Hematopoietic multipotent progenitor cell treated with erythropoietin and hydrocortisone succinate and interleukin-3 and kit ligand, for 17 days (in vitro differentiated cells): ENCODE measurements around the gene MAGI2.
"Not testable (repeated sequence)": the region's sequence is repeated elsewhere in the genome, so short reads cannot be mapped to it uniquely, and the experiment has no call there.

Source experiments
- DNase-seq: peaks from one replicate; pipeline ENCODE4 v3.0.0-alpha.2; 2015; ENCODE audit warnings: low spot score

Gene MAGI2

DNA sequence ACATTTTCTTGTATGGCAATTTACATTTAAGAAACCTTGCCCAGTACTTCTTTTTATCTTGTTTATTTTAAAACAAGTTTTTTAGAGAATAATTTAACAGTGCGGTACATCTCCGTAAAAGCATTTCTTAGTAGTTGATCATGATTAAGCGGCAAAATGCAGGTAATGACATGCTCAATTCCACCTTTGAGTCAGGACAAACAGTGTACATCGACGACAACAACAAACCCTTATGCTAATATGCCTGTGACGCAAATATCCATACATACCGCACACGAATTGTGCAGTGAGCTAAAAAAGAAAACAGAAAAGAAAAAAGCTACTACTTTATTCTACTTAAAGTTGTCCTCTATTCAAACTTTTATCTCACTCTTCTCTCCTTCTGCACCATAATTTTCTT is 1.9 kb downstream of the MAGI2 start:
- no peak for DNase-seq

DNA sequence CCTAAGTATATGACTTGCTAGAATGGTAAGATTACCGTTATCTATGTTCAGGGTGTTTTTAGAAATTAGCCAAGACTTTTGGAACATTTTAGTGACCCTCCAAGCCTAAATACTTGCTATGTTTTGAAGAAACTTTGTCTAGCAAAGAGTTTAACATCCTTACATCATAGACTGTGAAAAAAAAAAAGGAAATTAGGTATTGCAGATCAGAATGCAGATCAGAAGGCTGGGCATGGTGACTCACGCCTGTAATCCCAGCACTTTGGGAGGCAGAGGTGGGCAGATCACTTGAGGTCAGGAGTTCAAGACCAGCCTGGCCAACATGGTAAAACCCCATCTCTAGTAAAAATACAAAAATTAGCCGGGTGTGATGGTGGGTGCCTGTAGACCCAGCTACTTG is 10.7 kb downstream of the MAGI2 start:
- DNase-seq = not testable (repeated sequence)

DNA sequence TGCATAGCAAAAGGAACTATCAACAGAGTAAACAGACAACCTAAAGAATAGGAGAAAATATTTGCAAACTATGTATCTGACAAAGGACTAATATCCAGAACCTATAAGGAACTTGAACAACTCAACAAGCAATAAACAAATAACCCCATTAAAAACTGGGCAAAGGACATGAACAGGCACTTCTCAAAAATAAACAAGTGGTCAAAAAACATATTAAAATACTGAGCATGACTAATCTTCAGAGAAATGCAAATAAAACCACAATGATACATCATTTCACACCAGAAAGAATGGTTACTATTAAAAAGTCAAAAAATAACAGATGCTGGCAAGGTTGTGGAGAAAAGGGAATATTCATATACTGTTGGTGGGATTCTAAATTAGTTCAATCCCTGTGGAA is 17.1 kb downstream of the MAGI2 start:
- no peak for DNase-seq

DNA sequence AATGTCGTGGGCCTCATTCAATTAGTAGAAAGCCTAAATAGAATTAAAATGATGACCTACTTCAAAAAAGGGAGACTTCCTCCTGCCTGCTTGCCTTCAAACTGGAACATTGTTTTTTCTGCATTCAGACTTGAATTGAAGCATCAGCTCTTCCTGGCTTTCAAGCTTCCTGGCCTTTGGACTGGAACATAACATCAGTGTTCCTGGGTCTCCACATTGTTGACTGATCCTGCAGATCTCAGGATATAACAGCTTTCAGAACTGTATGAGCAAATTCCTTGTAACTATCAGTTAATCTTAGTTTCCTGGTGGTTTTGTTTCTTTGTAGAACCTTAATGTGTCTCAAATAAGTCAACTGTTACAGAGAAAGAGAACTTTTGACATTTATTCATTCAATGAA is 18.6 kb downstream of the MAGI2 start:
- DNase-seq = no peak

DNA sequence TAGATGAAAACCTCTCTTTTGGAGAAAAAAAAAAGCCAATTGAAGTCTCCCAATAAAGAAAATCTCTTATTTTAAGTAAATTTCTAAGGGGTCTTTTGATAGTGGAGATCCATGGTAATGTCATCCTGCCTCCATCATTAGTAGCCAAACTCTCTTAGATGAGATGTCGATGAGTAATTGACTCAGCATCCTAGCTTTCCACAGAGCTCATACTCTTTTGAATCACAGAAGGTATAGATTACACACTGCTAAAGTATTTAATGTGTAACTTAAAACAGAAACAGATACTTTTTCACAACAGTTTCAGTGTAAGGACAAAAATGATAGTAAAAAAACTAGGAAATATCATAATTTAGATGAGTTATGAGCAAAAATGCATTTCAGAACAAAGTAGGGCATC is 19.4 kb downstream of the MAGI2 start:
- DNase-seq = no peak

DNA sequence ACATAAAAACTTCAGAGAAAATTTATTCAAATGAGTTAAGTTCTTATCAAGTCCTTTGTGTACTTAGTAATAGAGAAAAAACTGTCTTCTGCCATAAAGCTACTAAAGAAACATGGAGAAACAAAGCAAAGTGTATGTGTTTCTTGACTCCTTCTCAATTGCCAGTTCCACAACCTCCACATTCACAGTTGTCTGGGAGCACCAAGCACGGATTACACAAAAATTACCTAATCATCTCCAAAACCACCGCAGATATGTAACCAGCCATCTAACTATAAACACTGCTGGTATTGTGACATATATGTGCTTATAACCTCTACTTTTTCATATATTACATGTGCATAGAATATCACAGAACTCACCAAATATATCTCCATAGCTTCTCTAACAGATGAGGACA is 23.1 kb downstream of the MAGI2 start:
- DNase-seq = no peak

DNA sequence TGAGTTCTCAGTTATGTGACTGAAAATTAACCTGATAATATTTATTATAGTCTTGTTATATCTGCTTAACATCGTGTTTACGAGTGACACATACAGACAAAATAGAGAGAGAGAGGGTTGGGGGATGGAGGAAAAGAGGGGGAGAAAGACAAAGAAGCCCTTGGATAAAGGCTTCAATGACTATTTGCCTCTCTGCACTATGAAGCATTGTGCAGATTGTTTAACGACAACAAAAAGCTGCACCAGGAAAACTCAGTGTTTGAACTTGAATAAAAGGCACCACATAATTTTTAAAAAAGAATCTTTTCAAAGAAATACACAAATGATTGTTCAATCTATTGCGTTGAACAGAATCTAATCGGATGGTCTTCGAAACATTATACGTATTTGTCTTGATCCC is 27.8 kb downstream of the MAGI2 start:
- DNase-seq = no peak

DNA sequence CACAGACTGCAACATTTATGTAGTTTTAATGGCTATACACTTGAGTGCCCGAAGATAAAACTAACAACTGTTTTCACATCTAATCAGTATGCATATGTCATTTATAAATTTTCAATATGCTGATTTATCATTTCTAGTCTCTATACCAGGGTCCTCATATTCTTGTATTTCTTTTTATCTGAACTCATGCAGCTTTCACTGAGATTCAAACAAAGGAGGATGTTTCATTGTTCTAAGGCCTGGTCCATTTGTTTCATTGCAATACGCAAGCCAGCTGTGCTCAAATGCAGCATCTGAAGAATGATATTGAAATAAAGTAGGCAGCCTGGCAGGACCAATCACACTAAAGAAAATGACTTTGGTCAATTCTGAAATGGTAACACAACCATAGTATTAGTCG is 31.7 kb downstream of the MAGI2 start:
- DNase-seq = no peak

DNA sequence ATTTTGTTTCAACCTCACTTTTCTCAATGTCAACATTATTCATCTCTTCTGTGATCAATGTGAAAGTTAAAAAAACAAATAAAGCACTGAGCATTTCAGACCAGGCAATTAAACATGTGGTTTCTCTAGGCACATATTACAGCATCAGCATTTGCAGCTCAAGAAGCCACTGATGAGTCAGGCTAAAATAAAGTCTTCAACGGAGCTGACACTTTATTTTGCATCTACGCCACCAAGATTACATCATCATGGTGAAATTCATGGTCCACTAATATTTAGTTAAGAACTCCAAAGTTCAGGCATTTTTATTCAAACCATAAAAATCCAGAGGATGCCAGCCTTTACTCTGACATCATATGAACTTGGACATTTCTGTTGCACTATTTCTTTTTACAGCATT is 33.0 kb downstream of the MAGI2 start:
- no peak for DNase-seq

DNA sequence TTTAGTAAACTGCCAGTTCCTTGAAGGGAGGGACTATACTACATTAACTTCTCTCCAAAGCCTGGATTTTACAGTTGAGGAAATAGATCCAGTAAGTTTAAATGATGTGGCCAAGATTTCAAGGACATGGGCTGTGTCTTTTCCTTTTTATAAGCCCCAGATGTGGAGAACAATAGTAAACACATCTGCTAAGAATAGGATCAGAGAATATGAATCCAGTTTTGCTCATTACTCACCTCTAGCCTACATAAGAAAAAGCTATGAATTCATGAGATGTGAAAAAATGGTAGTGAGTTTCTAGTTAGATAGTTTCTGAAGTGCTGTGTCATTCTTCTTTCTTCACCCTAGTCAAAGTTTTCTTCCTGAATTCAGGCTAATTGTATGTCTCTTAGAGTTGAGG is 38.6 kb downstream of the MAGI2 start:
- DNase-seq = no peak

DNA sequence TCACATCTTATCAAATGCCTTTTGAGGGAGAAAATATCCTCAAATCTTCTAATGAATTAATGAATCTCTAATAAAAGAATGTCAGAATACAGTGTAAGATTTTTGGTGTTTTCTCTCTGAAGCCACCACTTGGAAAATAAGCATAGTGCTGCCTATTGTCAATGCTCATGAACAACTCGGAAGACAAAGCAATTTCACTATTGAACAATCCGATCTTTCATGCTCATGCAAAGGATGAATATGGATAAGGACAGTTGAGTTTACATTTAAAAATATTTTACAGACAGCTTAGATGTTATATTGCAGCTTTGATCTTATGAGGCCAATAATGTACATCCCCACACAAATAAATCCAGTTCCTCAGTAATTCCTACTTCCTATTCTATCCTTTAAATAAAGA is 40.6 kb downstream of the MAGI2 start:
- DNase-seq = no peak

DNA sequence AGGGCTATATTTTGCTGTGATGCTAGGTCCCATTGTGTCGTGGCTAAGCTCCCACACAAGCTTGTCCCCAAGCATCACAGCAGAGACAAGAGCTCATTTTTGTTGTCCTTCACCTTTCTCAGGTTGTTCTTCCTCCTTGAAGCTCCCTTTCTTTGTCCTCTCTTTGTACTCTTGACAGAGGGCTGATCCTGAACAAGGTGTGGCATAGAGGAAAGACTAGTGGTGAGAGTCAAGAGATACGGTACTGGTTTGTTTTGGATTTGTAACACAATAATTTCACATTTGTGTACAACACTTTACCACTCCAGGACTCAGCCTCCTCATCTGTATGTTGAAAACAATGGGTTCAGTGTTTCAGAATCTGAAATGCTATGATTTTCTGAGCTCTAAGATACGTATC is 41.0 kb downstream of the MAGI2 start:
- no peak for DNase-seq

DNA sequence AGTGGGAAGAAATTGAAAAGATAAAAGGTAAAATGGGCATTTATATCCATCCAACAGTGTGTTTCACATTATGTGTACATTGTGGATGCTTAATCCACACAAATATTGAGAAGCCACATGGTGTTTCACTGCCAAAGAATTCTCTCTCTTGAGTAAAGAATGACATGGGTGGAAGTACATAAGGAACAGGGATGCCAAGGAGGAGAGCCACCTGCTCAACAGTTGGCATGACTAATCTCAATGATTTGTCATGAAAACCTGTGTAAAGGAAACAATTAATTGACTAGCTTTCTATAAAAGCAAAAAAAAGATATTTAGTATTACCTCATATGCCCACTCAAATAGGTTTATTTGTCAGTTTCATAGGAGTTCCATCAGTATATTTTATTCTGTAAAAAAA is 43.1 kb downstream of the MAGI2 start:
- no peak for DNase-seq

DNA sequence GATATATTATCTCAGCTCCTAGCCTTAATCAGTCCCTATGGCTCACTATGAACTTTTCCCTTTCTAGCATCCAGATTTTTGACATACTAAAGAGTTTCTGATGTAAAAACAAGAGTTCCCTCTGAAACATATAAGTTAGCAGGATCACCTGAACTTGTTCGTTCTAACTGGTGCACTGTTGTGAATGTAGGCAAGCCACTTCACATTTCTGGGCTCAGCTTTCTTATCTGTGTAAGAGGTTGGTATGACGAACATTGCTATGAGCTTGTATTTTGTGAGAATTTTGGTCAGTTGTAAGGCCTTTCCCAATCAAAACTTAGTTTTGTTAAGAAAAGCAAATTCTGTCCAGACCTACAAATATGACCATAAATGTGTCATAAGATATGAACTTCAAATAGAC is 46.1 kb downstream of the MAGI2 start:
- no peak for DNase-seq

DNA sequence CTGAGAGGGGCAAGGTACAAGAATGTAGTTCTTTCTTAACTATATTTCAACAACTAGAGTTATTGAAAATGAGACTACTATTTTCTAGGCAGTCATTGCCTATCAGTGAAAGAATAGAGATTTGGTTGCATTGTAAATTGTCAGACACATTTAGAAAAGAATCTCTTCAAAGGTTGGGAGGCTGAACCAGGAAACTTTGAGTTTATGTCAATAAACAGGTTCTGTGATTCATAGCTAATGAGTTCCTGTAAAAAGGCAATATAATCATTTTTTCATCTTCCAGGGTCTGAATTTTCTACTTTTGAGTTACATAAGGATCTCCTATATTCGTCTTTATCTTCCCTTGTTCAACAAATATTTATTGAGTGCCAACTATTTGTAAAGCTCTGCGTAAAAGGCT is 47.1 kb downstream of the MAGI2 start:
- DNase-seq = no peak

DNA sequence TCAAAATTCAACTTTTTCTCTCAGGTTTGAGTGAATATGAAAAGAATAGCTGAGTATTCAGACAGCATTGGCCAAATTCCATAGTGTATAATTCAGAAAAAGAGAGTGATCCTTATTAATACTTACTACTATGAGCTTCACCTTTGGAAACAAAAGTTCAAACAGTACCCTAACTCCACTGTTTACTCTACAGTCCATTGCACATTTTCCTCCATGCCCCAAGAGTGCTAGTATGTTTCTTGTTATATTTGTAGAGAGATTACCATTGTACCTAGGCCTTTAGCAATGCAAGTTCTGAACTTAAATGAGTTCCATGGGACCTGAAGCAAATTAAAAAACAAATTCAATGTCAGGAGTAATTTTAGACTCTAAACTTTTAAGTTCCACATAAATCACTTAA is 48.1 kb downstream of the MAGI2 start:
- DNase-seq = no peak

DNA sequence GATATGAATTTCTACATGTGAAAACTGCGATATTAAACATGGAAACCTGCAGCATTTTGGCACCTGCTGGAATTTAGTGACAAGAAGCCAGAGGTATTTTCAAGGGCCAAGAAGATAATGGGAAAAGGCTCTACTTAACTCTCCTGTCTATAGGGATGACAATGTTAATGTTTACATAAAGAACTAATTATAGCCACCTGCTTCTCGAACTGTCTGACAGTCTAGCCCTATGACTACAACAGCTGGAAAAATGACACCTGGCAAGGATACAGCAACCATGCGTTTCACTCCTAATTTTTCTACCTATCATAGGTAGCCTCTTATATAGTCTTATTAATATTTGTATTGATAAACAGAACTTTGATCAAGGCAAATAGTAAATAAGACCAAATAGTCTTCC is 49.6 kb downstream of the MAGI2 start:
- no peak for DNase-seq

DNA sequence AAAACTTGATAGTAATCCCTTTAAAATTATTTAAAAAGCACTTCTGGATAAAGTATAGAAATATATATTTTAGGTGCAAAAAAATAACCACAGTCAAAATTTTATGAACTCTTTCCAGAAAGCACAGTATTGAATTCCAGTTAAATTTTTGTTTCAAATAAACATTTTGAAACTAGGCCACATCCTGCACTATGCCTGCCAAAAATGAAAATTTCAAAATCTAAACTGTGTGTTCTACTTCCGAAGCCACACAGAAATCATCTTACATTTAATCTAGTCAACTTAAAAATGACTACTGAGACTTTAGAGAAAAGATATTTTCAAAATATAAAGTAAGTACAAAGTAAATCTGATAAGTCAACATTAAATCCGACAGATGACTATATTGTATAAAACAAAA is 50.0 kb downstream of the MAGI2 start:
- DNase-seq = no peak

DNA sequence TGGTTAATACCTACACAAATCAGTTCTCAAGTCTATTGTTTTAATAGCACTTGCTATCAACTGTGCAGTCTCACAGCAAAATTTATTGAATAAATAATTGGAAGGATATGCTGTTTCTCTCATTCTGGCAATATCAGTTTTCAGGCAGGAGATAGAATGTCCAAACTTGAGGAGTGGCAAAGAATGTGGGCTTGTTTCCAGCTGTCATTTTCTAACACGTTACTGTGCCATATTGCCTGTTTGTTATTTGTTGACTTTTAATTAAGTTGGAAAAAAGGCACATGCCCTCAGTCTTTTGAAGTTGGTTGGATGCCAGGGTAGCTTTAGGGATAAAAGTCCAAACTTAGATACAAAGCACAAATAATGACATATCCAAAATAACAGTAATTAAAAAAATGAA is 52.2 kb downstream of the MAGI2 start:
- DNase-seq = no peak

DNA sequence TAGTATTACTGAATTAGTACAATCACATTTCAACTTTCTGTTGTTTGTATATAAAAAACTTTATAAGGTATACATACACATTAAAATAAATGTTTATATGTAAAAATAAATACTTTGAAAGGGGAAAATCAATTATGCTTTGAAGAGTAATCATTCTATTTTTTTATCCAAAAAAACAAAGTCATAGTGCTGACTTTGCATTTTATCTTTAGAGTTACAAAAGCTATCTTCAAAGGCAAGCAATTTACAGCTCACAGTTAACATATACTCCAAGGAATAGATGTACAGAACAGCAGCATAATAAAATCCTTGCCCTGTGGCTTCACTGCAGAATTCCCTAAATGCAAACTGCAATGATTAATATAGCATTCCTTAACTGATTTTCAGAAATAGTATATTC is 53.2 kb downstream of the MAGI2 start:
- no peak for DNase-seq

DNA sequence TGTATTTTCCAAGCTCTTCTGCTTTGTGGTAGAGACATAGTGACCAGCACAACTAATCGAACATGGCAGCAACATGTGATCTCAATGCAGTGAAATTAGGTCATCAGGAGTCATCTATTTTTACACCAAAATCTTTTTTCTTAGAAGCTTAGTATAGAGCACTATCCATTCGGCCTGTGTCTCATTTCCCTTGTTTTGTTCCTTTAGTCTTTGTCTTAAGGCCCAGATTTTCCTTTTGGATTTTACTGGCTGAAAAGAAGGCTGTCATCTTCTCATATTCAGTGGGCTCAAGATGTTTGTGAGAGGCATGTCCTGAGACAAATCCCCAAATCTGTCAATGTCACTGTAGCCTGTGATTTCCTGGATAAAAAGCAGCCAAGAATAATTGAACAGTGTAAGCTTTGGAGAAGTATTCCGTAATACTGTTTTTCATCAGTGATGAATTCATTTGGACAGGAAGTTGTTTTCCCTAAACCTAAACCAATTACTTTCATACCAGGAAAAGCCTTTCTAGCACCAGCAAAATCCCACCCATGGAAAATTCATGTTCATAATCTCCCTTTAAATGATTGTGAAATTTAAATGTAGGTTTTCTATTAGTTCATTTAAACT is 55.2 kb downstream of the MAGI2 start:
- DNase-seq = no peak

DNA sequence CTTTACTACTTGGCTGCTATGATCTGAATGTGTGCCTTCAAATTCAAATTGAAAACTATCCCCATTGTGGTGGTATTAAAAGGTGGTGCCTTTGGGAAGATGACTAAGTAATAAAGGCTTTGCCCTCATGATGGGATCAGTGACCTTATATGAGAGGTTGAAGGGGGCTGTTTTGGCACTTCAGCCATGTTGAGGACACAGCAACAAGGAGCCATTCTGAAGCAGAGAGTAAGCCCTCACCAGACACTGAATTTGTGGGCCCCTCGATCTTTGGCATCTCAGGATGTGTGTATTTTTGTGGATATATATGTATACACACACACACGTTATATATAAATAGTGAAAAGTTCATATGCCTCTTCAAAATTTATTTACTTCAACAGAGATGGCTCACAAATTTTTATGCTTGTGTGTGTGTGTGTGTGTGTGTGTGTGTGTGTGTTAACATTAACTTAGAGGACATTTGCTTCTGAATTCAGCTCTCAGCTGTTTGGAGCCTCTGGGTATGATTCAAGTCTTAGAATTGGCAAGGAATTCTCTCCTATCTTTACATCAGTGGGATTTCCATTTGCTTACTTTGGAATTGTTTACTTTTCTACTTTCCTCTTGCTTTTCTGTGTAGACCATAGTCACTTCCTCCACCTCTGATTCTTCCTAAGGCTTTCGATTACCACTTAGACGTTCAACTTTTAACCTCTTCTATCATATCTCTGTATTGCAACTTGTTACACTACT is 66.6 kb downstream of the MAGI2 start:
- no peak for DNase-seq

DNA sequence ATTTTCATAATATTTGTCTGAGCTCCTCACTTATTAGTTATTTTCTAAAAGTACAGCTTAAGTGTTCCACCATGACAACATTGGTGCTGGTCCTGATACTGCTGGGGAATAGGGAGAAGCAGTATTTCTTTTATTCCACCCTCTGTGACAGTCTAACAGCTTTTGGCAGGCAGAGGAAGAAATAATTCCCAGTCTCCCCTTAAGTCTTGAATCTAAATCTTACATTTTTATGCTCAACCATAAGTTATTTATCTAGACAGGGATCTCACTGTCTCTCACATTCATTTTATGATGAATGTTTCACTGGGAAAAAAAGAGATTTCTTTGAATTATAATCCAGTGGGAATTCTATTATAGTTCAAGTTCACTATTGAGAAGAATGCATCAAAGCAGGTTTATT is 71.5 kb downstream of the MAGI2 start:
- DNase-seq = no peak

DNA sequence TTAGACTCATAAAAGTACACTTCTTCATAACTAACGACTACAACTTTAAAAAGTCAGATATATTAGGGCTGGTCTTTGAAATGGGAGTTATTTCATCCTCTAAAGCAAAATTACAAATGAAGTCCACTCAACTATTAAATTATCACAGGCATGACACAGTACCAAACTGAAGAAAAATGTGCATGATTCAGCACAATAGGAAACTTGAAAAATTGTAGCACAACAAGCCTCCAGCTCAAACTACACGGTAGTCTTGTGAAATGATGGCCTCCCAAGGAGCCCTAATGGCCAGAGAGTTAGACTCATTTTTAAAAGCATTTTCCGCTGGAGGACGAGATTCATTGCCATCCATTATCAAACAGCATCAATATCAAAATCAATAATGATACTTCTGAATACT is 76.4 kb downstream of the MAGI2 start:
- DNase-seq = no peak
